ENCODE measurements around the gene LILRB5. TPM values are rescaled to one million over a fixed set of nuclear protein-coding genes. Genes with fewer than 3 reads are reported as not detected.

The LILRB5 gene
- not detected in 2 replicates for total RNA-seq

DNA sequence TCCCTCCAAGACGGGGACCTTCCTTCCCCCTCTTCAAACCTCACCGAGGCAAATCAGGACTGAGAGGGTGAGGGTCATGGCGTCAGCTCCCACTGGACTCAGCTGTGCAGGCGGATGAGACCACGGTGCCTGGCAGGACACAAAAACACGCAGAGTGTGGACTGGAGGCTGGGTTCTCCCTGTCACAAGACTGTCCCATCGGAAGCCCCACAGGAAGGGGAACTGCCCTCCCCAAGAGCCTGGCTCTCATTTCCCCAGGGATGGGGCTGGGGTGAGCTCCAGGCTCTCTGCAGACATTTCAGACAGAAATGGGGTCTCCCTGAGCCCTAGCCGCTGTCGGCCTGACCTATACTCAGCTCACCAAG lies at the start of gene LILRB5:
LILRB5 (minus strand) TSS at position 158 of the 365 bp plus-strand sequence; CDS start at position 78, 80 bp downstream.

DNA sequence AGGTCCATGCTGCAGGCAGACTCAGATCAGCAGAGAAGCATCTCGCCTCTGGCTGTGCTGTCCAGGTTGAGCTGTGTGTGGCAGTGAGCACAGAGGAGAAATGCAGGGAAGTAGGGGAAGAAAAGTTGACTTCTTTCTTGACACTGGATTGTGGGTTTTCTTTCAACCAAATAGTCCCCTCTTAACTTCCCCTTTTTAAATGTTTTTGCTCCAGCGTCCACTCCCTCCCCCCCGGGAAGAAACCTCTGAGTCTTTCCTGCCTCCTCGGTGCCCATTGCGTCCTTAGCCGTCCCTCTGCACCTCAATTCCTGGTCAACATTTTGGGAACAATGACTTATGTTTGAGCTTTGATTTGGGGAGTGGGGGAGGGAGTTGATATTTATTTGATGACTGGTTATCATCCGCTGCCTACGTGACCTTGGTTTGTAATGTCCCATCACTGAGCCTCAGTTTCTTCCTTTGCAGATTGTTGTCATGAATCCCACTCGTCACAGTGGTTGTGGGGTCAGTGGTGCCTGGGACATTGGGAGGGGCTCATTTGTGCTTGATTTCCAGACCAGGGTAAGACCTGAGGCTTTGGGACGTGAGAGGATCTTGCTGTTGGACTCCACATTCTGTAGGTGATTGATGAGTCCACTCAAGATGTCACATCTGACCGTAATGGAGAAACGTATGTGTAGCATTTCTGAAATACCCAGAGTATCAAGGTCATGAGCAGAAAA lies 24.1 kb upstream of the LILRB5 start, which contains the start of gene LILRB2:
LILRB2 (minus strand) TSS at position 104 of the 722 bp plus-strand sequence. CDS start 614 bp downstream, outside the sequence.

GRCh38 chr19:54242646-54243045 lies 14.4 kb downstream of the LILRB5 start, which contains the start of gene LILRA6:
TSS of gene LILRA6 (minus strand) at chr19:54242790.

DNA sequence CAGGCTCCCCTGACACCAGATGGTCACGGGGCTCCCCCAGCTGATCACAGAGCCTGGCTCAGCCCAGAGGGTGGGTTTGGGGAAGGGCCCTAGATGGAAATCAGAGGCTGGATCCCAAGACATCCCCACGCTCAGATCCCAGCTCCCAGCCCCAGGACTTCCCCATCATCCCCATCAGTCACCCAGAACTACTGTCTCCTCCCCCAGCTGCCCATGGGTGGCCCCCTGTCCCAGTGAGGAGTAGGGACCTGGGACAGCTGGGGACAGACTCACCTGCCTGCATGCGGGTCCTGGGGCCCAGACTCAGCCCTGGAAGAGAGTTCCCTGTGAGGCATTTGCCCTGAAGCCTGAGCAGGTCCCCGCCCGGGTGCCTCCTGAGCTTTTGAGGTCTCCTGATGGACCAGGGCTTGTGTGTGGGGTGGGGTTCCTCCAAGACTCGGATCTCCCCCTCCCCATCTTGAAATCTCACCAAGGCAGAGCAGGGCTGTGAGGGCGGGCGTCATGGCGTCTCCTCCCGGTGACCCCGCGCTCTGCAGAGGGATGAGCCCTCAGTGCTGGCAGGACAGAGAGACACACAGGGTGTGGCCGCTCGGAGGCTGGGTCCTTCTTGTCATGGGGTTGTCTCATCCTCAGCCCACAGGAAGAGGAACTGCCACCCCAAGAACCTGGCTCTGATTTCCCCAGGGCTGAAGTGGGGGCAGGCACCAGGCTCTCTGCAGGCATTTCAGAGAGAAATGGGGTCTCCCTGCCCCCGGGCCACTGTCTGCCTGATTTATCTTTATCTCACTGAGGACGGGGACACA lies 34.4 kb downstream of the LILRB5 start, which contains the start of gene LILRB3:
LILRB3 (minus strand) TSS at position 534 of the 803 bp plus-strand sequence; CDS start at position 503, 31 bp downstream.

Other genes starting within 250 kb of the LILRB5 start
- gene VSTM1, start 193.4 kb downstream of the LILRB5 start, total RNA-seq: not detected in 2 replicates
- gene TARM1, start 175.9 kb downstream of the LILRB5 start, total RNA-seq: not detected in 2 replicates
- gene OSCAR, start 156.5 kb downstream of the LILRB5 start, total RNA-seq: 0.69 TPM in 1 of 2 replicates, not detected in the other
- 5.2 and 6.7 TPM in 2 replicates for gene NDUFA3, start 154.4 kb downstream of the LILRB5 start, total RNA-seq
- 16.7 and 22.3 TPM in 2 replicates for gene TFPT, start 141.6 kb downstream of the LILRB5 start, total RNA-seq
- 38.3 and 47.2 TPM in 2 replicates for gene PRPF31, start 141.5 kb downstream of the LILRB5 start, total RNA-seq
- gene CNOT3, start 119.5 kb downstream of the LILRB5 start, total RNA-seq: 29.0 and 71.3 TPM in 2 replicates
- 2.6 and 4.3 TPM in 2 replicates for gene LENG1, start 97.6 kb downstream of the LILRB5 start, total RNA-seq
- 0.44 TPM in 1 of 2 replicates, not detected in the other for gene TMC4, start 84.1 kb downstream of the LILRB5 start, total RNA-seq
- gene MBOAT7, start 67.7 kb downstream of the LILRB5 start, total RNA-seq: 146 and 153 TPM in 2 replicates
- gene TSEN34, start 66.0 kb downstream of the LILRB5 start, total RNA-seq: 114 and 134 TPM in 2 replicates
- gene RPS9, start 56.4 kb downstream of the LILRB5 start, total RNA-seq: 2,120 and 2,256 TPM in 2 replicates
- not detected in 2 replicates for gene LILRB3, start 34.3 kb downstream of the LILRB5 start, total RNA-seq
- not detected in 2 replicates for gene LILRA6, start 14.5 kb downstream of the LILRB5 start, total RNA-seq
- not detected in 2 replicates for gene LILRB2, start 23.8 kb upstream of the LILRB5 start, total RNA-seq
- not detected in 2 replicates for gene LILRA5, start 55.9 kb upstream of the LILRB5 start, total RNA-seq
- not detected in 2 replicates for gene LILRA4, start 81.9 kb upstream of the LILRB5 start, total RNA-seq
- gene LAIR1, start 107.7 kb upstream of the LILRB5 start, total RNA-seq: not detected in 2 replicates
- not detected in 2 replicates for gene TTYH1, start 158.2 kb upstream of the LILRB5 start, total RNA-seq
- gene LENG8, start 191.9 kb upstream of the LILRB5 start, total RNA-seq: 25.3 and 30.3 TPM in 2 replicates
- 8.3 and 9.4 TPM in 2 replicates for gene LENG9, start 206.5 kb upstream of the LILRB5 start, total RNA-seq
- gene CDC42EP5, start 216.0 kb upstream of the LILRB5 start, total RNA-seq: 75.9 and 77.8 TPM in 2 replicates
- not detected in 2 replicates for gene LAIR2, start 245.6 kb upstream of the LILRB5 start, total RNA-seq